Mammary epithelial cell (primary cell): ENCODE measurements around the gene RFPL4AL1.

Source experiments
- EZH2 ChIP-seq: IDR thresholded peaks from 2 replicates; pipeline ENCODE4 v1.6.1; 2012; ENCODE audit warnings: low read length, inconsistent platforms, borderline replicate concordance
- TF ChIP-seq, protein P1 (sequence below), 2 donors: IDR thresholded peaks in 1 of 2; conservative IDR thresholded peaks in 1 of 2; 2 replicates each; pipeline ENCODE4 v1.5.1; 2011 to 2012; ENCODE audit warnings: inconsistent platforms in 2 of 2, low read length in 2 of 2, mild to moderate bottlenecking in 2 of 2, control low read depth in 1 of 2, low read depth in 1 of 2; ENCODE audit not compliant: insufficient read depth in 1 of 2; ENCODE audit errors: extremely low read depth in 1 of 2

DNA sequence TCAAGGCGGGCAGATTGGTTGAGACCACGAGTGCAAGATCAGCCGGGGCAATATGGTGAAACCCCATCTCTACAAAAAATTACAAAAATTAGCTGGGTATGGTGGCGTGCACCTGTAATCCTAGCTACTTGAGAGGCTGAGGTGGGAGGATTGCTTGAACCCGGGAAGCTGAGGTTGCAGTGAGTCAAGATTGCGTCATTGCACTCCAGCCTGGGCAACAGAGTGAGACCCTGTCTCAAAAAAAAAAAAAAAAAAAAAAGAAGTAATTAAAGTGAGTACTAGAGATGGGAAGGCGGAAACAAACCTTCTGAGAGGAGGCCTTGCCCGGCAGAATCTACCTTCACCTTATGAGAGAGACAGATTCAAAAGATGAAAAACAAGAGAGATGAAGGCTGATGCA is 45.4 kb upstream of the RFPL4AL1 start:
- TF ChIP-seq, protein P1, sequence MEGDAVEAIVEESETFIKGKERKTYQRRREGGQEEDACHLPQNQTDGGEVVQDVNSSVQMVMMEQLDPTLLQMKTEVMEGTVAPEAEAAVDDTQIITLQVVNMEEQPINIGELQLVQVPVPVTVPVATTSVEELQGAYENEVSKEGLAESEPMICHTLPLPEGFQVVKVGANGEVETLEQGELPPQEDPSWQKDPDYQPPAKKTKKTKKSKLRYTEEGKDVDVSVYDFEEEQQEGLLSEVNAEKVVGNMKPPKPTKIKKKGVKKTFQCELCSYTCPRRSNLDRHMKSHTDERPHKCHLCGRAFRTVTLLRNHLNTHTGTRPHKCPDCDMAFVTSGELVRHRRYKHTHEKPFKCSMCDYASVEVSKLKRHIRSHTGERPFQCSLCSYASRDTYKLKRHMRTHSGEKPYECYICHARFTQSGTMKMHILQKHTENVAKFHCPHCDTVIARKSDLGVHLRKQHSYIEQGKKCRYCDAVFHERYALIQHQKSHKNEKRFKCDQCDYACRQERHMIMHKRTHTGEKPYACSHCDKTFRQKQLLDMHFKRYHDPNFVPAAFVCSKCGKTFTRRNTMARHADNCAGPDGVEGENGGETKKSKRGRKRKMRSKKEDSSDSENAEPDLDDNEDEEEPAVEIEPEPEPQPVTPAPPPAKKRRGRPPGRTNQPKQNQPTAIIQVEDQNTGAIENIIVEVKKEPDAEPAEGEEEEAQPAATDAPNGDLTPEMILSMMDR (conservative IDR thresholded peaks at IDR 0.05 in 1 of 2, IDR thresholded peaks at IDR 0.05 in 1 of 2; ENCODE audit: extremely low read depth in 1 of 2, insufficient read depth in 1 of 2, low read depth in 1 of 2, low read length in 2 of 2), result no peak
- TF ChIP-seq EZH2, result no peak
